ENCODE results near the gene CACYBP.

The CACYBP gene, protein sequence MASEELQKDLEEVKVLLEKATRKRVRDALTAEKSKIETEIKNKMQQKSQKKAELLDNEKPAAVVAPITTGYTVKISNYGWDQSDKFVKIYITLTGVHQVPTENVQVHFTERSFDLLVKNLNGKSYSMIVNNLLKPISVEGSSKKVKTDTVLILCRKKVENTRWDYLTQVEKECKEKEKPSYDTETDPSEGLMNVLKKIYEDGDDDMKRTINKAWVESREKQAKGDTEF

DNA sequence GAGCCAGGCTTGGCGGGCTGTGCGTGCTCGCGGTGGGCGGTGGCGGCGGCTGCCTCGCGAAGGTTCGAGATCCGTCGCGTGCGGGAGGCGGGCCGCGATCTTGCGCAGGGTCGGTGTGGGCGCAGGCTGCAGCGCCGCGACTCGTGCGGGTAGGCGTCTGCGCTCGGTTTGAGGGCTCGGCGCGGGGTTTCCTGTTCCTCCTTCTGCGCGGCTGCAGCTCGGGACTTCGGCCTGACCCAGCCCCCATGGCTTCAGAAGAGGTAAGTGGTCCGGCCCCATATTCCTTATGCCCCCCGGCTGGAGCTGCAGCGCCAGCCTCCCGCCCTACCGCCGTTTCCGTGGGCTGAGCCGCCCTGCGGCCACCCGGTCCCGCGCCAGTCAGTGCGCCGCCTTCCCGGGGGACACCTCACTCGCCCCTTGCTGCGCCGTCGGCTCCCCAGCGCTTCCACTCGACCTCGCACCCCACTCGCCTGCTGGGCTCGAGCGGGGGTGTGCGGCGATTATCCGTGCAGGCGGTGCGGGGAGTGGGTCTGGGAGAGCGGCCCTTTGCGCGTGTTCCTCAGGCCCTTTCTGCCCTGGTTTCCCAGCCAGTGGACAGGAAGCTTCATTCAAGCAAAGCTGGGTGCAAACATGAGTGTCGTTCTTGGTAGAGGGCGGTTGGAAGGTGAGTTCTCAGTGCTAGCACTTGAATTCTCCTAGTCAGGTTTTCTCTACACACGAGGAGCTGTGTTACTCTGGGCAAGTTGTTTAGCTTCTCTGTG is at the start of gene CACYBP:
CACYBP (plus strand) TSS at position 12 of the 761 bp plus-strand sequence; CDS start at position 246, 234 bp downstream.
- peak; percentile 5 for DNase-seq (ENCODE audit: insufficient read length, low spot score)
- FAIRE-seq = no peak

DNA sequence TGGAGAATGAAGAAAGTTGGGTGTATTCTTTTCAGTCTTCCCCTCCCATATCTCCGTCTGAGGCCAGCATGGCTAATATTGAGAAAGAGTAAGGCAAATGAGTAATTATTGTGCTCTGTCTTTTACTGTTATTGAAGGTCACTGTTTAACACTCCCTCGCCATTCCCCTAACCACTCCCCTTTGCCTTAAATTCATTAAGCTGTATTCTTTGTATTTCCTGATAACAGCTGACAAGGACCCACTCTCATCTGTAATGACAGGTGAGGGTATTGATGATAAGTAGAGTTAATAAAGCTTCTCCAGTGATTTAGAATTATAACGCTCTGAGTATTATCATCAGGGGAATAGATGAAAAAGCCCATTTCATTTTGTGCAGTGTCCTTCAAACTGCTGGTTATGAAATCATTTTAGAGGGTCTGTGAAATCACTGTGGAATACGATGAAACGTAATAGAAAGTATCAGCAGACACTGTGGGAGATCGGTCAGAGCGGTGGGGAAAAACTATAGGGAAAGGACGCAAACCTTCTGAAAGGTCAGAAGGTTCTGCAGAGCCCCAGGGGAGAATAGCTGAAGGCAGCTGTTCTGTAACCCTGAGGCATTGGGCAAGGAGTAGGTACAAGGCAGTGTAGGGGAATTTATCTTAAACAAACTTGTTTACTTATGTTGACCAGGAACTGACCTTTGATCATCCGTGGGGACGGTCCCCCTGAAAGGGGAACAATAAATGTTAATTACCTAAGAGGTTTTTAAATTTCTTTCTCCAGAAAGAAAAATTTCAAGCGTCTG is 46.3 kb upstream of the CACYBP start:
- DNase-seq (ENCODE audit: insufficient read length, low spot score) (no peak), FAIRE-seq (no peak)

DNA sequence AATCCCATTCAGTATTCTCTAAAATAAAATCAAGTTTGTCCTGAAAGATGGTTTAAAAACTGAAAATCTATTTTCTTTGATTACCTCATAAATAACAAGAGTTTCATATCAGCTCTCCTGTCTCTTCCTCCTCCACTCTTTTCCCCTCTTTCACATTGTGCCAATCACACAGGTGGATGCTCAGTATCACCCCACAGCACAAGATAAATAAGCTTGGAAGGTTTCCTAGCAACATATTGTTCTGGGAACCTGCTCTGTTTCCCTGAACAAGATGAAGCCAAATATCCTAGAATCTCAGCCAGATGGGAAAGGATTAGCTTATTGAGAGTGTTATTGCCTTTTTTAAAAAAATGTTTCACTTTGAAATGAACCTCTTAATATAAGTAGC is 45.7 kb upstream of the CACYBP start:
- FAIRE-seq = no peak
- no peak for DNase-seq (ENCODE audit: insufficient read length, low spot score)

DNA sequence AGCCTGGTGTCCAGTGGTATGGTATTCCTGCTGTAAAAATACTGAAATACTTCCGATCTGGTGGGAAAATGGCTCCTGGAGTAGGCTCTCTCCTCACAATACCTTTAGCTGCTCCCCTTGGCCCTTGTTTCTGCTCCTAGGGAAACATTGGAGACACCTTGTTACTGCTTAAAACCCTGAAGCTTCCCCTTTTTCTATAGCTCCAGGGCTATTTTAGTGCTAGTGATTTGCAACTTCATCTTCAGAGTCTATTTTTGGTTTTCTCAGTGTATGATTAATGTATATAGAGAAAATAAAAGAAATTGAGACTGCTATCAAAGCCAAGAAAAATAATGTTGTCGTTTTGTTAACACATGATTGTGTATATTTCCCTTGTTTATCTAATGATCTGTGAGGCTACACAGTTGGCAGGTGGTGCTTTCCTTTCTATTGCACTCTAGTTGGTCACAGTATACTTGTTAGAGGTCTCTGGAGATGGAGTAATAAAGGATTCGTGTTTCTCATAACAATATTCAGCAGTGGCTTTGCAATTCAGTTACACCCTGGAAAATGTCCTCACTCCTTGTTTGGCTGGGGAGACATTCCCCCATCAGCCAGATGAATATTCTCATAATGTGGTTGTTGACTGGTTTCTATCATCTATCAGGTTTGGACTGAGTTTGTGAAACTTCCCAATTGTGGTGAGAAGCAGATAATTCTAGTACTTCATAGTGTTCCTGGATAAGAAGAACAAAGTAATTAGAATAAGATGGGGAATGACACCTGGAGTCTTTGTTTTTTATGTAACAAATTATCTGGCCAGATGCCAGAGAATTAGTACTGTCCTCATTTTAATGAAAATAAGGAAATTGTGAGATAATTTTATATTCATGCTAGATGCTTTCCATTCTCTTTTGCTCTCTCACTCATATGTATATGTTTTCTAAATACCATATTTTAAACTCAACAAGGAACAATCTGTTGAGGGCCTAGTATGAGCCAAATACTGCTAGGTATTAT is 44.8 kb upstream of the CACYBP start:
- no peak for DNase-seq (ENCODE audit: insufficient read length, low spot score)

DNA sequence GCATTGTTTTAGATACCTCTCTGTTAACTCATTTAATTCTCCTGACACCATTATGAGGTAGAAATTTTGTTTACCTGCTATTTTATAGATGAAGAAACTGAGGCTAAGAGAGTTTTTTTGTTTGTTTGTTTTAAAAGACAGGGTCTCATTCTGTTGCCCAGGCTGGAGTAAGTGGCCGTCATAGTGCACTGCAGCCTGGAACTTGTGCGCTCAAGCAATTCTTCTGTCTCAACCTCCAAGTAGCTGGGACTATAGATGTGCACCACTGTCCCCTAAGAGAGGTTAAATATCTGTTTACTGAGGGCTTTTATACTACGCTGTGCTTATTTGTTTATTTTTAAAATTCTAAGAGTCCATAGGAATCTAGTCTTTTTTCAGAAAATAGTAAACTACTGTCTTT is 43.7 kb upstream of the CACYBP start:
- no peak for DNase-seq (ENCODE audit: insufficient read length, low spot score)
- FAIRE-seq = no peak

More for the DNA sequence above, 44.8 kb upstream of the CACYBP start:
- no peak for FAIRE-seq

DNA sequence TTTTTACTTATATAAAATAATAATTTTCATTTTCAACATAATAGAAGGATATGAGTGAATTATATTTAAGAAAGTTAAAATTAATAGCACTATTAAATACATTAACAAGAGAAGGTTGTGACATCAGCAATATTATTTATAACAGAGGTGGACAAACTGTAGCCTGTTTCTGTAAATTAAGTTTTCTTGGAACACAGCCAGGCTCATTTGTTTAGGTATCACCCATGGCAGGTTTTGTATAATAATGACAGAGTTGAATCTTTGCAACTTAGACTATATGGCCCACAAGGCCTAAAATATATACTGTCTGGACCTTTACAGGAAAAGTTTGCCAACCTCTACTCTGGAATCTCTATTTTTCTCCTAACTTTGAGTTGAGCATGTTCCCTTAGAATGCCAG is 42.8 kb upstream of the CACYBP start:
- DNase-seq (ENCODE audit: insufficient read length, low spot score) (no peak), FAIRE-seq (no peak)

DNA sequence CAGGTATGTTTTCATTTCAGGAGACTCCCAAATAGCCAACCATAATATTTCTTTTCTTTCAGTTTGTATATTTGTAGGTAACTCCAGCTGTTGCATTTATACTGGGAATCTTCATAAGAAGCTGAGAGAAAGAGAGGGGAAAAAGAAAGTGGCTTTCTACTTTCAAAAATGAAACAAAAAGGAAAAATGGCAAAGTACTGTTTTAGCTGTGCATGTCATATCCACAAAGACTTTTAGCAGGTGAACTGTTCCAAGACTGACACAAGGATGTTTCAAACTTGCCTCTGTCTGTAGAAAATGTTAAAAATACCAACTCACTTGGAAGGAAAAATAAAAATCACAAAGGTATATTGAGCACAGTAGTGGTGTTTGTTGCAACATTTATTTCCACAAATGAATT is 41.9 kb upstream of the CACYBP start:
- no peak for DNase-seq (ENCODE audit: insufficient read length, low spot score)

DNA sequence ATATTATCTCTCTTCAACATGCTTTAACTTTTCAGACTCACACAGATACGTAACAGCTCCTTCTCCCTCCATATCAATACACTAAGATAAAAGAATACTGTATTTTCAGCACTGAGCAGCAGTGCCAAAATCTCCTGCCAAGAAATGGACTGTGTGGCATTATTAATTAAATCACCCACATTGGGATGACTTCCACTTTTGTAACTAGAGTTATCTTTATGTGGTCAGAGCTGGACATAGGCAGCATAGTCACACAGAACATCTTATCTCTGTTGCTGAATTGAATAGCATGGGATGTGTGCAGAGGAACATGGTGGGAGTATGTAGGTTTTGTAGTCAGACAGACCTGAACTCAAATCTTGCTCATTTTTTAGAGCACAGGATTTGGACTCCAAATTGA is 41.4 kb upstream of the CACYBP start:
- FAIRE-seq (no peak), DNase-seq (ENCODE audit: insufficient read length, low spot score) (no peak)

More for the DNA sequence above, 41.9 kb upstream of the CACYBP start:
- FAIRE-seq = no peak

DNA sequence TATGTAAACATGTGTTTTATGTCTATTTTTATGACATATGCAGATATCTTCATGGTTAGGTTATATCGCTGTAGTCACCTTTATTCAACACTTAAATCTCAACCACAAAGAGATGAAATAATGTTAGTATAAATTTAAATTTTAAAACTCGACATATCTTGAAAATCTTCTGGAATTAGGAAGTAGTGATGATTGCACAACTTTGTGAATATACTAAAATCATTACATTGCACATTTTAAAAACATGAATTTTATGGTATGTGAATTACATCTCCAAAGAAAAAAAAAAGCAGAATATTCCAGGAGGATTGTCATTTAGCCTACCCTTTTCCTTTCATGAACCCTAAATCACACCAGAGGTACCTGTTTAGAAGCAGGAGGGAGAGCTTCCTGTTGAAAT is 39.4 kb upstream of the CACYBP start:
- FAIRE-seq (no peak), DNase-seq (ENCODE audit: insufficient read length, low spot score) (no peak)

DNA sequence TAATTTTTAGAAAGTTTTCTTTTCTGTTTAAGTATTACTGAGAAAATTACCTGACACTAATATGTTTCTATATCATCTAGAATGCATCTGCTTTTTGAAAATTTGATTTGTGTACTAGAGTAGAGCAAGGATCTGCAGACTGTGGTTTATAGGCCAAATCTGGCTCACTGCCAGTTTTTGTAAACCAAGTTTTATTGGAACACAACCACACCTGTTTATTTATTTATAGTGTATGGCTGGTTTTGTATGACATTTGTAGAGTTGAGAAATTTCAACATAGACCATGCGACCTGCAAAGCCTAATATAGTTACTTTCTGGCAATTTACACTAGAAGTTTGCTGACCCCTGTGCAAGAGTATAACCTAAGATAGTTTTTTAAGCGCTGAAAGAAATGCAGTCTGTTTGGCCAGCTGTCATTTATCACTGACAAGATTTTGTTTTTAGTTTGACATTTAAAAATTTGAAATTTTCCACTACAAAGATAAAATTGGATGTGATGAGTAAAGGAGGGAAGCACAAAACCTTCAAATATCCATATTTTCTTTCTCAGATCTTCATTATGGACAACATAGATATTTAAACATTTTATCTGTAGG is 36.1 kb upstream of the CACYBP start:
- DNase-seq (ENCODE audit: insufficient read length, low spot score) = no peak
- no peak for FAIRE-seq

DNA sequence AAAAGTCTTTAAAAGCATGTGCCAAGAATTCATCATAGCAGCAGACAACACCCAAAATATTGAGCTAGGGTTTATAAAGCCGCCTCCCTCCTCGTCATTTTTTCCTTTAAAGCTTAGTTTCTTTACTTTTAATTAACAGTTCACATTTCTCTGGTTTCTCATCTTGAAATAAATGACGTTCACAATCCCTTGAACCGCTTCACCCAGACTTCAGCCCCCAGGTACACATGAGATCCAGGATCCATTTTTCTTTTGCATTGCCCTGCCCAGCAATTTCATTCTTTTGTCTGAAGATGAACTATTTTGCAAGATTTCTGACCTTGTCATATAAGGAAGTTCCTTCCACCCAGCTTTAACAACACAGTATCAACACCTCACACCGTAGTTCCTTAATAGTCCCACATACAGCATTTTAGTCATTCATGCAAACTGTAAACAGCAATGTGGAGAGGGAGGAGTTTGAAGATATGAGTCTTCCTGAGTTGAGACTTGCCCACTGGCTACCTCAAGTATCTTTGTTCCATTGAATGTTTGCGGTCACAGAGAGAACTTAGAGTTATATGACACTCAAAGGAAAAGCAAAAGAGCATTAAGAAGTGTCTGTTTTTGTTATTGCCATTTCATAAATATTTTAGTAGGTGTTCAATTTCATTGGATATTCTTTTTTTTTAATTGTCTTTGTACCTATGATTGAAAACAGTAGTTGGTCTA is 35.3 kb upstream of the CACYBP start:
- DNase-seq (ENCODE audit: insufficient read length, low spot score) (no peak), FAIRE-seq (no peak)

DNA sequence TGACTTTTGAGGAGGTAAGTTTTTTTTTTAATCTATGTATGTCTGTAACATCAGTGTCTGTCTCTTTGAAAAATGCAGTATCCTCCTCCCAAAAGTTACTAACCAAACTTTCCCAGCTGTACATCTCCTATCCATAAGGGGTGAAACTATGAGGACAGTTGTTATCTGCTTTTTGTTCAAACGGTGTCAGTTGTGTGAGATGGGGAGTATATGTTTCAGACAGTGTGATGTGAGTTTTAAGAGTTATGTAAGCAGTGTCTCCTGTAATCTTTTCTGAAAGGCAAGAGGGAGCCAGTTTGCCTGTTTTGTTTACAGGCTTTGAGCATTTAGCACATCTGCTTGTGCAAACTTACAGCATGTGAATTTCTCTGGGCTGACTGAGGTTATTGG is 34.8 kb upstream of the CACYBP start:
- FAIRE-seq = no peak

DNA sequence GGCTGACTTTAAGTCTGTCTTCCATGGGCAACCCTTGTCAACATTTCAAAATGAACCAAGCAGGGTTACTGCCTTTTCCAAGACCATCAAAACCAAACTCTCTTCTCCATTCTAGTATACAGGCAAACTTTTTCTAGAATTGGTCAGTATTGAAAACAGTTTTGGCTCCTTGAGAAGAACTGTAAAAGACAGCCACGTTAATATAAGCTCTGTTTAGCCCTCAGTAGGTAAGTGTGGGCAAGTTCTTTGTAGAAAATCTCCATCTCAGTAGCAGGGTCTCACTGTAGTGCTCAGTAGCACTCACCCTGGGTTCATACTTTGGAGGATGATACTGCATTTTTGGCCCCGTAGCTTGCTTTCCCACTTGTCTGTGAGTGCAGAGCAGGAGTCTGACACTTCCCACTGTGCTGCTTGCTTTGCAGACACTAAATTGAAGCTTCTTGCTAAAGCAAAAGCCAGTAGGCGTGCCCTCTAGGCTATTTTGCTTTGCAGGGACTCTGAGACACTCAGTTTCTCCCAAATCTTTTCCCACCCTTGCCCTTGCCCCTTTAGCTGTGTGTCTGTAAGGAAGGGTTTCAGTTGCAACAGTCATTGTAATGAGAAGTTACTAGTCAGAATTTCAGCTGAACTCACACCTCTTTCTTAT is 34.3 kb upstream of the CACYBP start:
- DNase-seq (ENCODE audit: insufficient read length, low spot score) = no peak
- FAIRE-seq = no peak

More for the DNA sequence above, 34.8 kb upstream of the CACYBP start:
- DNase-seq (ENCODE audit: insufficient read length, low spot score) = no peak

DNA sequence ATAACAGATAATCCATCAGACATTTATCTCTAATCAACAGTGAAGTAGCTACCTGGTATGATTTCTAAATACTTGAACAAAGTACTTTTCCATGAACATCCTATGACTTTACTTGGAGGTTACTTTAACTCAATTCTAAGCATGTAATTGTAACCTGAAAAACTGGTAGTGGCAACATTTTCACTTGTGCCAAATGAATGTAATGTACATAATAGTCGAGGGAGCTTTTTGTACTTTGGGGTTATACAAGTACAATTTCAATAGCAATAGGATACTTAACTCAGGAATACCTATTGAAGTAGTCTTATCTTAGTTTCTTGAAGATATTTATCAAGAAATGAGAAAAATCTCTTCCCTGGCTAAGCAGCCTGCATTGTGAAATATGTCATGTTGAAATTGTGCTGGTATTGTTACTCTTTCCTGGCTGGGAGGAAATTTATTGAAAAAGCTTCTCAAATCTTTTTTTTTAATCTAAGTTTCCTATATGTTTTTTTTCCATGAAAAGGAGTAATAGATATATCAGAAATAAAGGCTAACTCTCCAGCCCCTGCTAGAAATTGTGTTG is 33.7 kb upstream of the CACYBP start:
- FAIRE-seq (no peak), DNase-seq (ENCODE audit: insufficient read length, low spot score) (no peak)

DNA sequence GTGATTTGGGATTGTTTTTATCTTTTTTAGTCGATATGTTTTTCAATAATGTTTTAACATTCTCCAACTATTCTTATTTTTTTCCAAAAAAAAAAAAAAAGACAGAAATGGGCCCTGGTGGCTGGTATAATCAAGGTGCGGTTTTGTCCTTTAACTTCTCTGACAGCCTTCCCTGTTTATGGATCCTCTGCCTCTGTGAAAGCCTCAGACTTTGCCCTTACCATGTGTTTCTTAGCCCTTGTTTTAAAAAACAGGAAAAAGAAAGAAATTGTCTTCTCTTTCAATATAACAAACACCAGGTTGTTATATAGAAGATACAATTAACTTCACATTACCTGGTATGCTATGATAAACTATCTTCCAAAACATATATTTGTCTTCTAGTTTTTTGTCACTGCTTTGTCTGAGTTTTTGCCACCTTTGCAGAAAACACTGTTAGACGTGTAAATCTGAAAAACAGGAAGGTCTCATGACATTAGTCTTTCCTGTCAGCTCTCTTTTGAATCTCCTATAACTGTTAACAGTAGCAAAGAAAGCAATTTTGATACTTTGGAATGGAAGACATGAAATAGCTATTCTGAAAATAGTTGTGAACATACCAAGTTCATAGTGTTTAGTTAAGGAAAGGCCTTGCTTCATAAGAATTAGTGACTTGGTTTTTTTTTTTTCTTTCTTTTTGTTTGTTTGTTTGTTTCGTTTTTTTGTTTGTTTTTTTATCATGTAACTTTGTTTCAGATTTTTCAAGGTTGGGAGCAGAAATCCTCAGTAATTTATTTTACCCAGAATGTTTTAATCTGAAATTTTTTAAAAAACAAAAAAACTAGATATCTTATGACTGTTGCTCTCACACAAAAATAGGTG is 31.7 kb upstream of the CACYBP start:
- FAIRE-seq = no peak
- no peak for DNase-seq (ENCODE audit: insufficient read length, low spot score)

DNA sequence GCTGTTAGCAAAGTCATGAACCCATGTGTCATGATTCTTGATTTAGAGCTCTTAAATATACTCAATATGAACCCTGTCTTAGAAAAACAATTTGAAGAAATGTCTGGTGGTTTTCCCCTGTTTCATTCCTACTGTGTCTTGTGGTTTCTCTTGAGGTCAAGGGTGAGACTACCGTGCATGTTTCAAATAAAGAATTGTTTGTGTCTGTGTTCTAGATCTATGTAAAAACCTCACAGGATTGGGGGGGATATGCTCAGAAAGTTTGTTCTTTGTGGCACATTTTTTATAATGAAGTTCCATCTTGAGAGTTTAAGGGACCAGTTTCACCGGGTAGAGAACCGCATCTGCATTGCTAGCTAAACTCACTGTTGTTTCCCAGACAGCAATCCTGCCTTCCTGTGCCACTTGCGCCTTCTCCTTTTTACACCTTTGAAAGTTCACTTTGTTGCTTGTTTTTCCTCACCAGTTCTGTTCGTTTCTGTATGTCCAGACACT is 30.9 kb upstream of the CACYBP start:
- FAIRE-seq (no peak), DNase-seq (ENCODE audit: insufficient read length, low spot score) (peak; percentile 21)

DNA sequence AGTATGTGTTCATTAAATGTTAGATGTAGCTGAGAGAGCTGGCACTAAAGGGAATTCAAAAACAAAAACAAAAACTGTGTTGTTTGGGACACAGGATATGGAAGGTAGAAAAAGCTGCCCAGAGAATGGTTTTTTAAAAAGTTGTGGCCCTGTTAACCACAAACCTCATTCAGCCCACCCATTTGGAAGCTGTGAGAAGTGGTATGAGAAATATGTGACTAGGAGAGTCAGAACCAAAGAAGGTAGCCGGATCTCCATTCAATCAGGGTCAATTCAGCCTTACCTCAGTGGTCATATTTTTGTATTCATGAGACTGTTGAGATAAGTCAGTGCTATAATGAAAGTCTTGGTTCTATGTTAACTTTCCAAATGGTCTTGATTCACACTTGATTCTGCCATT is 29.8 kb upstream of the CACYBP start:
- no peak for FAIRE-seq
- DNase-seq (ENCODE audit: insufficient read length, low spot score) = no peak
